Activated CD4-positive, alpha-beta T cell treated with anti-CD3 and anti-CD28 coated beads, Interleukin-2, amount 10 ng/mL, durations not matched to agents 24 days and 14 days (primary cell): ENCODE data around the gene UGT1A3. TPM values are rescaled to one million over a fixed set of nuclear protein-coding genes. Genes with fewer than 3 reads are reported as not detected.

Source experiments
- DNase-seq: peaks from one replicate; pipeline ENCODE4 v3.0.0; 2022
- H3K27ac Mint-ChIP-seq: one replicate; pipeline ENCODE4 v1.8.0; 2022; ENCODE audit warnings: mild to moderate bottlenecking, mixed read lengths
- H3K27me3 Mint-ChIP-seq: one replicate; pipeline ENCODE4 v1.8.0; 2022; ENCODE audit warnings: mixed read lengths
- H3K36me3 Mint-ChIP-seq: one replicate; pipeline ENCODE4 v1.8.0; 2022; ENCODE audit warnings: low read depth, mild to moderate bottlenecking, mixed read lengths
- H3K4me1 Mint-ChIP-seq: one replicate; pipeline ENCODE4 v1.8.0; 2021; ENCODE audit warnings: mixed read lengths
- H3K4me3 Mint-ChIP-seq: one replicate; pipeline ENCODE4 v1.8.0; 2022; ENCODE audit warnings: mild to moderate bottlenecking, moderate library complexity, mixed read lengths
- H3K9me3 Mint-ChIP-seq: one replicate; pipeline ENCODE4 v1.8.0; 2021; ENCODE audit warnings: mixed read lengths
- intact Hi-C: fragments of 100-400 bp; cut with micrococcal nuclease; formaldehyde crosslinking; loops from one replicate; pipeline ENCODE4 v1.15.1; 2023
- total RNA-seq: library from RNA; stranded (reverse); gene quantifications from 2 replicates; pipeline ENCODE4 v1.2.3, GENCODE V29; 2022

Gene UGT1A3
- total RNA-seq: not detected in 2 replicates

- Mint-ChIP-seq H3K27me3 (peaks cover 6% of the 10 kb centered on the region), H3K27ac (no peak within 1 kb of the TSS), H3K36me3 (no peaks in the 10 kb centered on the region), H3K4me3 (no peak within 1 kb of the TSS), H3K9me3 (no peaks in the 10 kb centered on the region), H3K4me1 (no peaks in the 10 kb centered on the region)
- intact Hi-C loops: no loop called here
- no peak for DNase-seq
Measured at GRCh38 chr2:233728723-233729301, at the start of gene UGT1A3. UGT1A3 (plus strand) TSS chr2:233729042; CDS start chr2:233729127, 85 bp downstream.

- no peak overlapping the region for H3K4me3 Mint-ChIP-seq
- no peaks in the 10 kb centered on the region for H3K9me3 Mint-ChIP-seq
- DNase-seq: no peak
- H3K4me1 Mint-ChIP-seq: no peaks in the 10 kb centered on the region
- H3K27ac Mint-ChIP-seq: no peak overlapping the region
- intact Hi-C loops: no loop called here
- H3K27me3 Mint-ChIP-seq: peaks cover 11% of the 10 kb centered on the region
- H3K36me3 Mint-ChIP-seq: no peaks in the 10 kb centered on the region
Measured at GRCh38 chr2:233679196-233679595, 49.6 kb upstream of the UGT1A3 start.

- Mint-ChIP-seq H3K36me3 (no peaks in the 10 kb centered on the region), H3K4me3 (no peak overlapping the region), H3K27me3 (peaks cover 14% of the 10 kb centered on the region), H3K9me3 (no peaks in the 10 kb centered on the region), H3K27ac (no peak overlapping the region), H3K4me1 (no peaks in the 10 kb centered on the region)
- DNase-seq: no peak
- intact Hi-C loops: no loop called here
Measured at GRCh38 chr2:233680361-233681045, 48.3 kb upstream of the UGT1A3 start.

GRCh38 chr2:233681521-233682099 lies 47.2 kb upstream of the UGT1A3 start, which contains the start of gene UGT1A7:
UGT1A7 (plus strand) TSS chr2:233681901; CDS start chr2:233681938, 37 bp downstream.
- H3K27me3 Mint-ChIP-seq: peaks cover 14% of the 10 kb centered on the region
- H3K36me3 Mint-ChIP-seq: no peaks in the 10 kb centered on the region
- no peak within 1 kb of the TSS for H3K4me3 Mint-ChIP-seq
- DNase-seq: no peak
- no peak within 1 kb of the TSS for H3K27ac Mint-ChIP-seq
- H3K4me1 Mint-ChIP-seq: no peaks in the 10 kb centered on the region
- no peaks in the 10 kb centered on the region for H3K9me3 Mint-ChIP-seq
- intact Hi-C loops: no loop called here

GRCh38 chr2:233684640-233685039 lies 44.2 kb upstream of the UGT1A3 start:
- Mint-ChIP-seq H3K36me3 (no peaks in the 10 kb centered on the region), H3K27ac (no peak overlapping the region), H3K4me3 (no peak overlapping the region), H3K4me1 (no peaks in the 10 kb centered on the region), H3K27me3 (peaks cover 21% of the 10 kb centered on the region), H3K9me3 (no peaks in the 10 kb centered on the region)
- DNase-seq: no peak
- intact Hi-C loops: no loop called here

- Mint-ChIP-seq H3K9me3 (no peaks in the 10 kb centered on the region), H3K36me3 (no peaks in the 10 kb centered on the region), H3K4me1 (no peaks in the 10 kb centered on the region), H3K27ac (no peak overlapping the region), H3K27me3 (peaks cover 20% of the 10 kb centered on the region), H3K4me3 (no peak overlapping the region)
- no peak for DNase-seq
- intact Hi-C loops: no loop called here
Measured at GRCh38 chr2:233686928-233687327, 41.9 kb upstream of the UGT1A3 start.

- H3K4me3 Mint-ChIP-seq: no peak overlapping the region
- H3K27ac Mint-ChIP-seq: no peak overlapping the region
- no peaks in the 10 kb centered on the region for H3K36me3 Mint-ChIP-seq
- H3K9me3 Mint-ChIP-seq: no peaks in the 10 kb centered on the region
- H3K4me1 Mint-ChIP-seq: no peaks in the 10 kb centered on the region
- no peak for DNase-seq
- peaks cover 20% of the 10 kb centered on the region for H3K27me3 Mint-ChIP-seq
- intact Hi-C loops: no loop called here
Measured at GRCh38 chr2:233688341-233688740, 40.5 kb upstream of the UGT1A3 start.

- Mint-ChIP-seq H3K9me3 (no peaks in the 10 kb centered on the region), H3K4me3 (no peak overlapping the region), H3K27ac (no peak overlapping the region), H3K27me3 (peaks cover 24% of the 10 kb centered on the region), H3K4me1 (no peaks in the 10 kb centered on the region), H3K36me3 (no peaks in the 10 kb centered on the region)
- intact Hi-C loops: no loop called here
- no peak for DNase-seq
Measured at GRCh38 chr2:233689031-233689430, 39.8 kb upstream of the UGT1A3 start.

GRCh38 chr2:233689501-233689900 lies 39.3 kb upstream of the UGT1A3 start:
- H3K4me3 Mint-ChIP-seq: no peak overlapping the region
- peaks cover 24% of the 10 kb centered on the region for H3K27me3 Mint-ChIP-seq
- no peaks in the 10 kb centered on the region for H3K9me3 Mint-ChIP-seq
- no peaks in the 10 kb centered on the region for H3K4me1 Mint-ChIP-seq
- no peaks in the 10 kb centered on the region for H3K36me3 Mint-ChIP-seq
- H3K27ac Mint-ChIP-seq: no peak overlapping the region
- intact Hi-C loops: no loop called here
- no peak for DNase-seq

GRCh38 chr2:233690444-233690843 lies 38.4 kb upstream of the UGT1A3 start:
- peaks cover 21% of the 10 kb centered on the region for H3K27me3 Mint-ChIP-seq
- intact Hi-C loops: no loop called here
- H3K4me1 Mint-ChIP-seq: no peaks in the 10 kb centered on the region
- no peak overlapping the region for H3K4me3 Mint-ChIP-seq
- no peak for DNase-seq
- H3K36me3 Mint-ChIP-seq: no peaks in the 10 kb centered on the region
- H3K9me3 Mint-ChIP-seq: no peaks in the 10 kb centered on the region
- H3K27ac Mint-ChIP-seq: no peak overlapping the region

GRCh38 chr2:233691443-233692433 lies 37.1 kb upstream of the UGT1A3 start:
- no peaks in the 10 kb centered on the region for H3K9me3 Mint-ChIP-seq
- peaks cover 21% of the 10 kb centered on the region for H3K27me3 Mint-ChIP-seq
- no peak overlapping the region for H3K27ac Mint-ChIP-seq
- H3K4me3 Mint-ChIP-seq: no peak overlapping the region
- no peak for DNase-seq
- intact Hi-C loops: no loop called here
- no peaks in the 10 kb centered on the region for H3K36me3 Mint-ChIP-seq
- H3K4me1 Mint-ChIP-seq: no peaks in the 10 kb centered on the region

- Mint-ChIP-seq H3K36me3 (no peaks in the 10 kb centered on the region), H3K27ac (no peak within 1 kb of the TSS), H3K4me3 (no peak within 1 kb of the TSS), H3K9me3 (no peaks in the 10 kb centered on the region), H3K27me3 (peaks cover 28% of the 10 kb centered on the region), H3K4me1 (no peaks in the 10 kb centered on the region)
- DNase-seq: no peak
- intact Hi-C loops: no loop called here
Measured at GRCh38 chr2:233692648-233693047, 36.2 kb upstream of the UGT1A3 start, which contains the start of gene UGT1A6. UGT1A6 (plus strand) TSS chr2:233692890; CDS start chr2:233693005, 115 bp downstream.

GRCh38 chr2:233693963-233694362 lies 34.9 kb upstream of the UGT1A3 start:
- no peaks in the 10 kb centered on the region for H3K9me3 Mint-ChIP-seq
- H3K27ac Mint-ChIP-seq: no peak overlapping the region
- H3K36me3 Mint-ChIP-seq: no peaks in the 10 kb centered on the region
- H3K4me1 Mint-ChIP-seq: no peaks in the 10 kb centered on the region
- DNase-seq: no peak
- intact Hi-C loops: no loop called here
- H3K27me3 Mint-ChIP-seq: peaks cover 23% of the 10 kb centered on the region
- H3K4me3 Mint-ChIP-seq: no peak overlapping the region
